Stimulated activated CD4-positive, alpha-beta T cell treated with anti-CD3 and anti-CD28 coated beads, Interleukin-12 subunit alpha, Interleukin-12 subunit beta, amount 100 ng/mL, for 24 hours (primary cell): Measurements from ENCODE around the gene CD6.

Experiments
- DNase-seq, 2 experiments: peaks; one replicate each; pipeline ENCODE4 v3.0.0-alpha.2; 2020; ENCODE audit warnings: low read depth in 2 of 2

CD6 gene

DNA sequence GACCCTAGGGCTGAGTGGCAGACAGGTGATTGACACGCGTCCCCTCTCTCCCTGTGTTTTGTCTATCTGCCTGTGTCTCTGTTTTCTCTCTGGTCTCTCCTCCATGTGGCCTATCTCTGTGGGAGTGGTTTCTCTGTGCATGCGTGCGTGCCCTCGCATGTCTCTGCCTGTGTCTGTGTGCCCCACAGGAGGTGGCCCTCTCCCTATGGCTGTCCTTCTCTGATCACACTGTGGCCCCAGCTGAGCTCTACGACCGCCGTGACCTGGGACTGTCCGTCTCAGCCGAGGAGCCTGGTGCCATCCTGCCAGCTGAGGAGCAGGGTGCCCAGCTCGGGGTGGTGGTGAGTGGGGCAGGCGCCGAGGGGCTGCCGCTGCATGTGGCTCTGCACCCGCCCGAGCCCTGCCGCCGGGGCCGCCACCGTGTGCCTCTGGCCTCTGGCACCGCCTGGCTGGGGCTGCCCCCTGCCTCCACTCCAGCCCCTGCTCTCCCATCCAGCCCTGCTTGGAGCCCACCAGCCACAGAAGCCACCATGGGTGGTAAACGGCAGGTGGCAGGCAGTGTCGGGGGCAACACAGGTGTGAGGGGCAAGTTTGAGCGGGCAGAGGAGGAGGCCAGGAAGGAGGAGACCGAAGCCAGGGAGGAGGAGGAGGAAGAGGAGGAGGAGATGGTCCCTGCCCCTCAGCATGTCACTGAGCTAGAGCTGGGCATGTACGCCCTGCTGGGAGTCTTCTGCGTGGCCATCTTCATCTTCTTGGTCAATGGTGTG lies 35.6 kb upstream of the CD6 start:
- no peak for DNase-seq

DNA sequence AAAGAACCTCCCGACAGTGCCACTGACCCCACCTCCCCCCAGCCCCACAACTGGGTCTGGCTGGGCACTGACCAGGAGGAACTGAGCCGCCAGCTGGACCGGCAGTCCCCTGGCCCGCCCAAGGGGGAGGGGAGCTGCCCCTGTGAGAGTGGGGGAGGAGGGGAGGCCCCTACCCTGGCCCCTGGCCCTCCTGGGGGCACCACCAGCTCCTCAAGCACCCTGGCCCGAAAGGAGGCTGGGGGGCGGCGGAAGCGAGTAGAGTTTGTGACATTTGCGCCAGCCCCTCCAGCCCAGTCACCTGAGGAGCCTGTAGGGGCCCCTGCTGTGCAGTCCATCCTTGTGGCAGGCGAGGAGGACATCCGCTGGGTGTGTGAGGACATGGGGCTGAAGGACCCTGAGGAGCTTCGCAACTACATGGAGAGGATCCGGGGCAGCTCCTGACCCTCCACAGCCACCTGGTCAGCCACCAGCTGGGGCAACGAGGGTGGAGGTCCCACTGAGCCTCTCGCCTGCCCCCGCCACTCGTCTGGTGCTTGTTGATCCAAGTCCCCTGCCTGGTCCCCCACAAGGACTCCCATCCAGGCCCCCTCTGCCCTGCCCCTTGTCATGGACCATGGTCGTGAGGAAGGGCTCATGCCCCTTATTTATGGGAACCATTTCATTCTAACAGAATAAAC lies 34.9 kb upstream of the CD6 start:
- no peak for DNase-seq

DNA sequence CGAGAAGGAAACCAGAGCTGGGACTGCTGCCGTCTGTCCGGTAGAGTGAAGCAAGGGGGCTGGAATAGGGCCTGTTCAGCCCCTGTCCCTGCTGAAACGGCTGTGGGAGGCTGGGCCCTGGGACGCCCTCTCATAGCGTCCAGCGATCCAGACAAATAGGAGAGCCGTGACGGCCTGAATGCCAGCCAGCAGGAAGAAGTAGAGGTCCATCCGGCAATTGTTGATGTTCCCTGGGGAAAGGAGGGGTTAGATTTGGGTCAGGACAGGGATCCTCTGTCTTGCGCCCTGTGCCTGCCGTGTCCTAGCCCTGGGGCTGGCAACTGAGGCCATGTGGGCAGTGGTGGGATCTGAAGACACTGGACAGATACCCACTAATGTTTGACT lies 34.3 kb upstream of the CD6 start:
- no peak for DNase-seq

DNA sequence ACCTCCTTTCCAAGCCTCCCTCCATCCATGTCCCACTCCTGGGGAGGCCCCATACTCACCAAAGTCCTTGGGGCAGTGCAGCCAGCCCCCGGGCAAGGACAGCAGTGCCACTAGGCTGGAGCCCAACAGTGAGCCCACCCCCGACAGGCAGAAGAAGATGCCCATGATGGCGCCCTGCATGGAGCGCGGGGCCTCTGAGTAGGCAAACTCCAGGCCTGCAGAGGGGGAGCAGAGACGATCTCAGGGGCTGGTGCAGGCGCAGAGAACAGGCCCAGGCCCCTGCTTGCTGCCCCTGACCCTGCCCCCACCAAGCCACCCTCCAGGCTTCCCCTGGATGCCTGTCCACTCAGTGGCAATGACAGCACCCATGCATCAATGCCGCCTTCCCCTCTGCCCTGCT lies 33.7 kb upstream of the CD6 start:
- no peak for DNase-seq

DNA sequence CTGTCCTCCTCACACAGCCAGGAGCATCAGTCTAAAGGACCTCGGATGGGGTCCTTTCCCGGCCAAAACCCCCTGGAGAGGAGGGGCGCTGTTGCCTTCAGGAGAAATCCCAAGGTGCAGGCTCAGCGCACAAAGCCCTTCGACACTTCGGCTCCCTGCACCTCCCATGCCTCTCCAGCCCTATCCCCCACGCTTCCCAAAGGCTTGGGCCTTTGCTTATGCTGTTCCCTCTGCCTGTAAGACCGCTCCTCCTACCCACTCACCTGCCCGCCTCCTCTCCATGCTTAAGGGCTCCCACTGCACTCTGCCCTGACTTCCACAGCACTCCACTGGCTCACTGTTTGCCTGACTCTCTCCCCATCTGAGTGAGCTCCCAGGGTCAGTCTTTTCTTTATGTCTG lies 33.0 kb upstream of the CD6 start:
- DNase-seq = no peak

DNA sequence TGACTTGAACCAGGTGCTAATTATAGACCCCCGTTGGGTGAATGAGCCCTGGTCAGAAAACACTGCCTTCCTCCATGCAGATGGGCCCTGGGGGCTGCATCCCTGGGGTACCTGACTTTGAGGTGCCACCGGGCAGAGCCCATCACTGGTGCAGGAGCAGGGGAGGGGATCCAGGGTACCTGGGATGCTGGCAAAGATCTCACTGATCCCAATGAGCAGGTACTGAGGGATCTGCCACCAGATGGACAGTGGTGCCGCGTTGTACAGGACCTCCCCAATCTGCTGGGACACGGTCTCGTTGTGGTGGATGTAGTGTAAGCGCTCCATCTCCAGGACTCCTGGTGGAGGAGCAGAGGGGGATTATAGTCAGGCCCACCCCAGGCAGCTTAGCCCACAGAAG lies 32.2 kb upstream of the CD6 start:
- no peak for DNase-seq

DNA sequence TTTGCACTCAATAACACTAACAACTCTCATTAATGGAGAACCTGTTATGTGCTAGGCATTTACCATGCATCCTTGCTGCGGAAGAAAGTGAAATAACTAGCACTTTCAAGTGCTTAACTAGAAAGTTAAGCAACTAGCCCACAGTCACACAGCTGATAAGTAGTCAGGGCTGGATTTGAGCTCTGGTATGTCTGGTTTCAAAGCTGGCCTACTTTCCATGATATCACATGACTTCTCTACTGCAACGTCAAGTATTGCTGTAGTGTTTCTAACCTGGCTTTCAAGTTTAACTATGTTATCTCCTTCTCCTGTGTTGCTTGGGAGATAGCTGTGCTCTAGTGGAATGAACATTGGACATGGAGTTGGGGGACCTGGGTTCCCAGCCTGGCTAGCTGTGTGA lies 31.6 kb upstream of the CD6 start:
- no peak for DNase-seq

DNA sequence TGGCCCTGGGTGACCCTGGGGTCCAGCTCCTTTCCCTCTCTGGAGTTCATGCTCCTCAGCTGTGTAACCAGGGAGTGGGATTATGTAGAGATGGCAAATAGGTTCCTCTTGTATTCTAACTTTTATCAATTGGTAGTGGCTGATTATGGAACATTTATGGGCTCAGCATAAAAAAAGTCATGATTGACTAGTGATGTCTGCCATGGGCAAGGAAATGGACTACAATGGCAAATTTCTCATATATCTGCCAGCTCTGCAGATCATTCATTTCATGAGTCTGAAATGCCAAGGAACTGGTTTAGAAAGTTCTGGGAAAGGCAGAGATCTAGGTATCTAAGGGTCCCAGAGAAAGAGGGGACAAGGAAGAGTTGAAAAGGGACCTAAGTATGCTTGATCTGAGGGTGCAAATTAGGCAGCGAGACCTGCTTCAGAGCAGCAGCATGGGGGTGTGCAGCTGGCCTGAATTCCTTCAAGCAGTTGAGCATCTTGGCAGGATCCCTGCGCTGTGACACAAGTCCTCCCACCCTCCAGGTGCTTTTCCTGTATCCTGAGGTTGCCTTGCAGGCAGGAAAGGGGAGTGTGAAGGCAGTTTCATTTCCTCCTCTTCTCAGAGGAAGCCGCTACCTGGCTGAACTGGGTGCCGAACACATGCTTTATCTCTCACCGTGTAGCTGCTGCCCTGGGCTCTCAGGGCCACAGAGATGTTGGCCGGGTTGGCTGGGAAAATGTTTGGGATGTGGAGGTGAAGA lies 29.9 kb upstream of the CD6 start:
- no peak for DNase-seq

DNA sequence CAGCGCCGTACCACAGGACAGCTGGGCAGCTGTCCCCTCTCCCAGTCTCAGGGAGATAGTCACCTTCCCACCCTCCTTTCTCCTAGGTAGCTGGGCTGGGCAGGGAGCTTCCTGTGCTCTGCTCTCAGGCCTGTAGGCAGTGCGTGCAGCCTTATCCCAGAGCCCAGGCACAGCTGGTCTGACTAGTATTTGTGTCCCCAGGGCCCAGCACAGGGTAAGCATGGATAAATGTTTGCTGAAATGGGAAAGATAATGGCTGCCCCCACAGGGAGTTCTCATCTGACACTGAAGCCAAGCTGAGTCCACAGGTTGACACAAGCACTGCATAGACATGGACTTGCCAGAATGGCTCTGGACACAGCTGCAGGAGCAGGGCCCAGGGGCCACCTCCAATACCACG lies 29.3 kb upstream of the CD6 start:
- DNase-seq = no peak

DNA sequence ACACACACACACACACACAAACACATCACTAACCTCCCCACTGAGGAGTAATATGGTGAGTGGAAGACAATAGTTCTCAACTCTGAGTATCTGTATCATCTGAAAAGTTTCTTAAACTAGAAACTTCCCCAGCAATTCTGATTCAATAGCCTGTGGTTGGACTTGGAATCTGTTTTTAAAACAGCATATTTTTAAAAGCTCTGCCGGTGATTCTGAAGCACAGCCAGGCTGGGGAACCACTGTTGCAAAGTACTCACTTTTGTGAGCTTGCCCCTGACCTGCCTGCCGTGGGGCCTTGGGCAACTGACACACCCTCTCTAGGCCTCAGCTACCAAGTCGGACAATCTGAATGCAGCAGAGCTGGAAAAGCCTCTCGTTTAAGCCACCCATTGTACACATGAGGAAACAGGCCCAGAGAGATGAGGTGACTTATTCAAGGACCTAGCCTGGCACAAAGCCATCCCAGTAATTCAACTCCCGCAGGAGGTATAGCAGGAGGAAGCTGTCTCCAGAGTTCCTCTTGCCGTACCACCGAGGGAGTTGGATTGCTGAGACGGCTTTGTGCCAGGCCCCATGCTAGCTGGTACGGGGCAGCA lies 28.4 kb upstream of the CD6 start:
- no peak for DNase-seq

DNA sequence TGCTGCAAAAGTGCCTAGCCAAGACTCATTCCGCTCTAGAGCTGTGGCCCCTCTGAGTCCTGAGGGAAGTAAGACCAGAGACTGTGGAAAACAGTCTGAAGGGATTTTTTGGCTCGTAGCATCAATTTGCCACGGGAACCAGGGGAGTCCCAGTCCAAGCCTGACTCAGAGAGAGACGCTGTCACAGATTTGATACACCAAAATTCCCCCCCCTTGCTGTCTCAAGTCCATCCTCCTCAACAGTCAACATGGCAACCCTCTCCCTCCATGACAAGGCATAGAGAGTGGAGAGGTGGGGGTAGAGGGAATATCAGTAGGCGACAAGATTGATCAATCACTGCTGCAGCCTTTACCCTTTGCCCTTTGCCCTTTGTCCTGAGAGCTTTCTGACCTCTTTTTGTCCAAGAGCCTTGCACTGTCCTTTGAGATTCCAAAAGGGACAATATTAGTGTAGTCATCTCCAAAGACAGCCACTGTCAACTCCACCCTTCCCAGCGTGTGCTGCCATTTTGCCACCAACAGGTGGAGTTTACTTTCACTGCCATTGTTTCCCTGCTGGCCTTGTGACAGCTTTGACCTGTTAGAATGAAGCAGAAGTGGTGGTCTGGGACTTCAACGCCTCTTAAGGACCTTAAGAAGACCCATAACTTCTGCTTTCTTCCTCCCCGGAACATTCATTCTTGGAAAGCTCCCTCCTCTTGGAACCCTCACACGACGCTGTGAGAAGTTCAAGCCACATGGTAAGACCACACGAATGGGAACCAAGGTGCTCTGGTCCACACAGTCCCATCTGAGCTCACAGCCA lies 26.8 kb upstream of the CD6 start:
- DNase-seq = no peak

DNA sequence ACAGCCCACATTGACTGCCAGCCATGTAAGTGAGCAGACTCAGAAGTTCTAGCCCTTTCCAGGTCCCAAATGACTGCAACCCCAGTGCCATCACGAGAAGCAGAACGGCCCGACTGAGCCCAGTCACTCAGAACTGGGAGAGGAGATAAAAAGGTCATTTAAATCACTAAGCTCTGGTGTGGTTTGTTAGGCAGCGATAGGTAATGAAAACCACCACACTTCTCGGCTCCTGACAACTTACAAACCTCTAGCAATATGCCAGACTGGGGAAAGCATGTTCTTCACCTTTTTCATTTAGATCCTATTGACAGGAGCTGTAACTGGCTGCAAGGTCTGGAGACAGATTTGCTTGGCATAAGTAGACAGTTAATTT lies 26.2 kb upstream of the CD6 start:
- no peak for DNase-seq

DNA sequence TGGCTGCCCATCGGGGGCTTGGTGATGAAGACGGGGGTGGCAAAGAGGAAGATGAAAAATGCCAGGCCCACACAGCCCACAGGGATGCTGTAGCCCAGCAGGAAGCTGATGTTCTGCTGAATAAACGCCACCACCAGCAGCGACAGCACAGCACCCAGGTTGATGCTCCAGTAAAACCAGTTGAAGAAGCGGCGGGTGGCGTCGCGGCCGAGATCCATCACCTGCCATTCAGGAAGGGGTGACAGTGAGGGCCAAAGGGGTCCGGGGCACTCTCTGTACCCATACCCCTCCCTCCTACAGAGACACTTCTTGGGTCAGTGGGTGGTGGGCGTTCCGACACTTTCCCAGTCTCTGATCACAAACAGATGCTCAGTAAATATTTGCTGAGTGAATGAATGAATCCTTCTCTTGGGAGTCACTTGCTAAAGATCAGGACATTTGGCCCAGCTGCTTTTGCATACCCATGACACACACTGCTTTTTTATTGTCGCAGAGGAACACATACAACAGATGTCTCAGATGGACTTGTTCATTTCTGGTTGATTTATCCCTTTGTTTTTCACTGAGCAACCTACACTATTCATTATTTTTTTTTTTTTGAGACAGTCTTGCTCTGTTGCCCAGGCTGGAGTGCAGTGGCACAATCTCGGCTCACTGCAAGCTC lies 24.7 kb upstream of the CD6 start:
- DNase-seq = no peak

DNA sequence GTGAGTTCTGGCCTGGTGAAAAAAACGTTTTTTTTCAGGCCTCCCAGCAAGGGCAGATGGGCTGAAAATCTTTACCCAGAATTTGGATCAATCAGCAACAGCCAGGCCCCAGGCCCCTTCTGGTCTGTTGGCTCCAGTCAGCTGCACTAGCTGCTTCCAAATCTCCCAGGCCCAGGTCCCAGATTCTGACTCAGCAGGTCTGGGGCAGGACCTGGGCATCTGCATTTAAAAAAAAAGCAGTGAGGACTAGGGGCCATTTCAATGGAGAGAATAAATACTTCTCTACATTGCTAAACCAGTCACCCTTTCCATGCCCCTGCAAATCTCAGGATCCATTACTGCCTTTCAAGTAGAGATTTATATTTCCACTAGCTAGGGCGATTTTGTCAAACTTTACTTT lies 23.8 kb upstream of the CD6 start:
- DNase-seq = no peak

DNA sequence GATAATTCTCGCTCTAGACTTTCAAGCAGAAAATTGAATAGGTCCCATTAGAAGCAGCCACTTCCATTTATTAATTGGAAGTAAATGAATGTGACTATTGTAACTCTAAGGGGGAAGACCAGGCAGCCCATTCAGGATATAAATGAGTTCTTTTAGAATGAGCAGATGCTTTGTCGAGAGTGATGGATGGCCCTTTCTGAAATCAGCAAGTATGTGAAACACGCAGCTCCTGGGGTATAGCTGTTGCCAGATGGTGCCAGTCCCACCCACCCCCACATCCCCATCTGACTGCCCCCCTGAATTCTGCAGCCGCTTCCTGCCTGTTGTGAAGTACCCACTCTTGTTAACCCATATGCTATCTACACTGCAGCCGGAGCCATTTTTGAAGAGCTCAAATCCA lies 23.2 kb upstream of the CD6 start:
- DNase-seq = no peak

DNA sequence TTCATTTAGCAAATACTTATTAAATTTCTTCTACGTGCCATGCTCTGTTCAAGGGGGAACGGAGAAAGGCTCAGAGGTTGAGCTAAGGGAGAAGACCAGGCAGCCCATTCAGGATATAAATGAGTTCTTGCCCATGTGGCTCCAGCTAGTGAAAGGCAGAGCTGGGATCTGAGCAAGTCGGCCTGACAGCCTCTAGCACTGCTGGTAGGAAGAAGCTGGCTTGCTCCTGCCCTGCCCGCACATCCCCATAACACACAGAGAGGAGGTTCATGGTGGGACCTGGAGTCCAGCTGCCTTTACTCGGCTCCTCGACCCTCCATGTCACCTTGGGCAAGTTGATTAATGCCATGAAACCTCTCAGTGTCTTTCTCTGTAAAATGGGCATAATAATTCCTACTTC lies 21.5 kb upstream of the CD6 start:
- DNase-seq = no peak

DNA sequence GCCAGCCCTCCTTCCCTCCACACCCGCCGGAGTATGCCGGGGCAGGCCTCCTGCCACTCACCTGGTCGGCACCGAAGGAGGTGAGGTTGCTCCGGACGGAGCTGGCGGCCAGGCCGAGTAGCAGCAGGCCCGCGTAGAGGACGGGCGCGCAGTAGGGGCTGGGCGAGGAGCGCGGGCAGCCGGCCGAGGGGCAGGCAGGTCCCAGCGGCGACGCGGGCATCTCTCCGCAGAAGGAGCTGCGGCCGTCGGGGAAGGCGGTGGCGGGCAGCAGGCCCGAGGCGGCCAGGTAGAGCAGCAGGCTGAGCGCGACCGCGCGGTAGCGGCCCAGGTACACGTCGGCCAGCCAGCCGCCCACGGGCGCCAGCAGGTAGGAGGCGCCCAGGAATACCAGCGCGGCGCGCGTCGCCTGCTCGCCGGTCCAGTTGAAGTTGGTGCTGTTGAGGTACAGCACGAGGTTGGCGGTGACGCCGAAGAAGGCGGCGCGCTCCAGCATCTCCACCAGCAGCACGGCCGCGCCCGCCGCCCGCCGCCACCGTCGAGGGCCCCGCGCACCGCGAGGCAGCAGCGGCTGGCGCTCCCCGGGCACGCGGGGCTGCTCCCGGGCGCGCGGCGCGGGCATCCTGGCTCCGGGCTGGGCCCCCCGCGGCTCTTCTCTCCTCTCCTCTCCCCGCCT lies 20.4 kb upstream of the CD6 start:
- no peak for DNase-seq

DNA sequence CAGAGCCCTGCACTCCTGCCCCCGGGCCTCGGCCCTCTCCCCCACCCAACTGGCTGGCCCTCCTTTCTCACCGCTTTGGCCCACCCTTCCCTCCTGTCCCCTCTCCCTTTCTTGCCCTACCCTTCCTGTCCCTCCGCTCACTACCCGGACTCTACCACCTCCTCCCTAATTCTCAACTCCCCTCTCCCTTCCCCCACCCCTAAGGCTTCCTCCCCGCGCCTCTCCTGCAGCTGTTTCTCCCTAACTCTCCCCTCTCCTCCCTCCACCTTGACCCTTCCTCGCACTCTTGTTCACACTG lies 19.9 kb upstream of the CD6 start:
- DNase-seq = no peak

DNA sequence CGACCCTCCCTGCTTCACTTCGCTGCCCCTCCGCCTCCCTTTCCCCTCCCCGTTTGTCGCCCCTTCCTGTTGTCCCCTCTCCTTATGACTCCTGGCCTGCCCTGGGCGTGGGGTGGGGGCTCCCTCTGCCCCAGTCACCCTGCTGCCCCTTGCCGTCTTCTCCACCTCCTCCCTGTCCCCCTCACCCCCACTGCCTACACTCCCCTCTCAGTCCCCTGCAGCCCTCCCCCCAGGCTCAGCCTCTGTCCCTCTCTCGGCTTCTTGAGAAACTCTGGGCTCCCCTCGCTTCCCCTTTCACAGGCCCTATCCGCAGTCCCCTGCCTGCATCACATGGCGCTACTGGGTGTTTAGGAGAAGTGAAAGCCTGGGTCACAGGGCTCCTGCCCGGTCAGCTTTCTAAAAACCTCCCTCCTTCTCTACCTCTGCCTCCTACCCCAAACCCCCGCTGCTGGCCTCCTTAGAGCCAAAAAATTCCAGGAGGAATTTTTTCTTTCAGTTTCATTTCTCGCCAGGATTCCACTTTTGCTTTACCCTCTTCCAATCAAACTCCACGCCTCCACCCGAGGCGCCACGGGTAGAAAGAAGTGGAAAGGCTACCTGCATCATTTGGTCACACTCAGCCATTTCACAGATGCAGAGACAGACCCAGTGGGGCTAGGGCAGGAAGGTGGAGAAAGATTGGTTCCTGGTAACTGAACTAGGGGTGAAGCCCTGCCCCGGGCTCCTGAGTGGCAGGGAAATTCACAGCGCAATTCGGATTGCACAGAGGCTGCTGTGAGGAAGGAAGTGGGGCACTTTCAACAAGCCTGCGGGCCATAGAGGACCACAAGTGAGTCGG lies 19.4 kb upstream of the CD6 start, which contains the start of gene SLC15A3:
TSS of gene SLC15A3 (minus strand) at position 273 of the 838 bp plus-strand sequence. CDS start 625 bp downstream, outside the sequence.
- DNase-seq = no peak

DNA sequence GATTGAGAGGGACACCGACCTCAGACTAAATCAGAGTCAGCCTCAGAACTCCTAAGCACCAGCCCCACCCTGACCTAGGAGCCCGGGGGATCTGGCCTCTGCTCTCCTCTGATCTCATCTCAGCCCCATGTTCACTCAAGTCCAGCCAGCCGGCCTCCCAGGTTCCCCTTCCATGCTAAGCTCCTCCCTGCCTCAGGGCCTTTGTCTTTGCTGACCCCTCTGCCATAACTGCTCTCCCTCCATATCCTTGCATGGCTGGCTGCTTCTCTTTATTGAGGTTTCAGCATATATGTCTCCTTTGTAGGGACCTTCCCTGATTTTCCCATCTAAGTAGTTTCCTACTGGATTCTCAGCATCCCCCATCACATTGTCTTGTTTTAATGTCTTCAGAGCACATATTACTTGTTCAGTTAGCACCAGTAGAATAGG lies 18.7 kb upstream of the CD6 start:
- DNase-seq = no peak
